Tibial nerve (tissue), 4 donors: ENCODE results near the gene DNAJB2.

Experiments used
- CTCF ChIP-seq, 5 experiments: fragments of 200-600 bp in 3 of 5; fragments of 450-650 bp in 2 of 5; sonication (generic) in 3 of 5; IDR thresholded peaks; one replicate each; pipeline ENCODE4 v1.5.1; 2016 to 2019; ENCODE audit warnings: antibody characterized with exemption in 5 of 5, mild to moderate bottlenecking in 3 of 5, moderate library complexity in 2 of 5
- EP300 ChIP-seq, 2 donors: sonication (generic); formaldehyde crosslinking; IDR thresholded peaks; one replicate each; pipeline ENCODE4 v1.6.1; 2017; ENCODE audit warnings: antibody characterized with exemption in 2 of 2, mild to moderate bottlenecking in 1 of 2
- POLR2A ChIP-seq, 2 donors: fragments of 450-650 bp; IDR thresholded peaks; one replicate each; pipeline ENCODE4 v1.6.1; 2017; ENCODE audit warnings: antibody characterized with exemption in 2 of 2, mild to moderate bottlenecking in 2 of 2, moderate library complexity in 2 of 2

- peak in 1 of 5 experiments; percentile 46 for TF ChIP-seq CTCF (IDR thresholded peaks at IDR 0.05)
- peak; percentile 67 to 81 for TF ChIP-seq POLR2A (IDR thresholded peaks at IDR 0.05)
- peak; percentile 94 to 98 for TF ChIP-seq EP300 (IDR thresholded peaks at IDR 0.05)
These were observed 33.8 kb upstream of the DNAJB2 start, which contains the start of the genes GLB1L and STK16 for GRCh38 chr2:219245148-219245898.
